A673 (cell line): ENCODE data around the gene GIGYF2. TPM values are rescaled to one million over a fixed set of nuclear protein-coding genes. Genes with fewer than 3 reads are reported as not detected.

Experiments
- BruUV-seq: library from RNA; stranded (reverse); fragments of 400-500 nt; replicated peaks from 2 replicates; lab custom pipeline; 2021; lab: Mats Ljungman, UMichigan
- CTCF ChIA-PET: fragments of 300-600 bp; sonication (Branson Sonifier 250); formaldehyde crosslinking; loops from one replicate; lab custom pipeline; 2022; ENCODE audit warnings: antibody characterized with exemption; lab: Charles Lee
- POLR2A ChIA-PET: fragments of 300-600 bp; sonication (Branson Sonifier 250); formaldehyde crosslinking; loops from one replicate; lab custom pipeline; 2022; ENCODE audit warnings: antibody characterized with exemption; ENCODE audit not compliant: low non-redundant PET; lab: Charles Lee
- DNase-seq: peaks from one replicate; pipeline ENCODE4 v3.0.0-alpha.2; 2015; ENCODE audit warnings: low spot score
- H3K27ac ChIP-seq: fragments of 200-600 bp; sonication (generic); 2 replicates; pipeline ENCODE4 v1.5.1; 2016; ENCODE audit warnings: mixed run types, low read depth, mild to moderate bottlenecking, mixed read lengths, antibody characterized with exemption, low read length; ENCODE audit not compliant: poor library complexity, severe bottlenecking
- H3K27me3 ChIP-seq: fragments of 200-600 bp; sonication (generic); replicated peaks from 2 replicates; pipeline ENCODE4 v1.6.1; 2017; ENCODE audit warnings: mixed run types, low read depth, mild to moderate bottlenecking, mixed read lengths, antibody characterized with exemption, low read length; ENCODE audit not compliant: insufficient read depth, poor library complexity
- H3K36me3 ChIP-seq: fragments of 200-600 bp; sonication (generic); 2 replicates; pipeline ENCODE4 v1.6.1; 2016; ENCODE audit warnings: mixed run types, mild to moderate bottlenecking, mixed read lengths, antibody characterized with exemption, low read length; ENCODE audit not compliant: insufficient read depth, poor library complexity, severe bottlenecking
- H3K4me1 ChIP-seq: fragments of 200-600 bp; sonication (generic); 2 replicates; pipeline ENCODE4 v1.6.1; 2017; ENCODE audit warnings: mixed run types, mild to moderate bottlenecking, mixed read lengths, antibody characterized with exemption, low read length; ENCODE audit not compliant: insufficient read depth, poor library complexity, severe bottlenecking
- H3K4me3 ChIP-seq: fragments of 200-600 bp; sonication (generic); 2 replicates; pipeline ENCODE4 v1.5.1; 2016; ENCODE audit warnings: low read depth, mixed run types, mild to moderate bottlenecking, mixed read lengths, low read length; ENCODE audit not compliant: poor library complexity, severe bottlenecking
- H3K9me3 ChIP-seq: fragments of 200-600 bp; sonication (generic); 2 replicates; pipeline ENCODE4 v1.6.1; 2016; ENCODE audit warnings: mixed run types, low read depth, mild to moderate bottlenecking, mixed read lengths, antibody characterized with exemption, low read length; ENCODE audit not compliant: poor library complexity, severe bottlenecking
- CTCF ChIP-seq: fragments of 300-800, 200-600 bp; sonication (generic); conservative IDR thresholded peaks from 2 replicates; pipeline ENCODE4 v1.5.1; 2017; ENCODE audit warnings: low read depth, mild to moderate bottlenecking, antibody characterized with exemption, low read length, moderate library complexity, mixed read lengths
- EZH2 ChIP-seq: fragments of 200-600 bp; sonication (generic); IDR thresholded peaks from 2 replicates; pipeline ENCODE4 v1.6.1; 2017; ENCODE audit warnings: borderline replicate concordance, low read depth, mild to moderate bottlenecking, mixed read lengths, antibody characterized with exemption, low read length; ENCODE audit not compliant: poor library complexity, severe bottlenecking
- intact Hi-C: fragments of 100-400 bp; cut with micrococcal nuclease; formaldehyde crosslinking; loops from one replicate; pipeline ENCODE4 v1.10.0; 2022; ENCODE audit not compliant: unreplicated experiment
- total RNA-seq: library from RNA; stranded (reverse); gene quantifications from 2 replicates; pipeline ENCODE4 v1.2.3, GENCODE V29; 2021

Gene GIGYF2
- total RNA-seq, 1 experiment from 2014 or later: 62.8 TPM

- CTCF ChIA-PET: no interaction called here
- no TSS peak for BruUV-seq
- POLR2A ChIA-PET: no interaction called here
- H3K9me3 ChIP-seq: no peaks in the 10 kb centered on the region
- TF ChIP-seq EZH2: no peak
- TF ChIP-seq CTCF: no peak
- H3K4me3 ChIP-seq: no peak overlapping the region
- no peaks in the 10 kb centered on the region for H3K27me3 ChIP-seq
- intact Hi-C loops: no loop called here
- no peak for DNase-seq
- no peaks in the 10 kb centered on the region for H3K4me1 ChIP-seq
- H3K27ac ChIP-seq: no peak overlapping the region
- no peaks in the 10 kb centered on the region for H3K36me3 ChIP-seq
Measured at GRCh38 chr2:232653441-232653840, 43.7 kb upstream of the GIGYF2 start.

GRCh38 chr2:232655392-232655791 is 41.7 kb upstream of the GIGYF2 start:
- no TSS peak for BruUV-seq

GRCh38 chr2:232658217-232658785 is 38.8 kb upstream of the GIGYF2 start:
- CTCF ChIA-PET: no interaction called here
- POLR2A ChIA-PET: no interaction called here
- DNase-seq: no peak
- H3K36me3 ChIP-seq: no peaks in the 10 kb centered on the region
- intact Hi-C loops: no loop called here
- no peak overlapping the region for H3K4me3 ChIP-seq
- TF ChIP-seq EZH2 (no peak), CTCF (peak; percentile 27; the same call in 1 of the 2 replicates)
- H3K27me3 ChIP-seq: no peaks in the 10 kb centered on the region
- H3K9me3 ChIP-seq: no peaks in the 10 kb centered on the region
- BruUV-seq: no TSS peak
- no peaks in the 10 kb centered on the region for H3K4me1 ChIP-seq
- no peak overlapping the region for H3K27ac ChIP-seq

More at GRCh38 chr2:232655392-232655791, 41.7 kb upstream of the GIGYF2 start:
- Histone ChIP-seq H3K27me3 (no peaks in the 10 kb centered on the region), H3K27ac (no peak overlapping the region), H3K4me1 (no peaks in the 10 kb centered on the region), H3K4me3 (no peak overlapping the region), H3K9me3 (no peaks in the 10 kb centered on the region), H3K36me3 (no peaks in the 10 kb centered on the region)
- TF ChIP-seq CTCF (no peak), EZH2 (no peak)
- intact Hi-C loops: no loop called here
- ChIA-PET POLR2A (no interaction called here), CTCF (no interaction called here)
- no peak for DNase-seq
